Activated CD4-positive, alpha-beta memory T cell treated with anti-CD3 and anti-CD28 coated beads, Interleukin-2, amount 10 ng/mL, durations not matched to agents 7 days and 5 days (primary cell): ENCODE data around the gene MAP3K3. TPM values are rescaled to one million over a fixed set of nuclear protein-coding genes. Genes with fewer than 3 reads are reported as not detected.

Source experiments
- CTCF ChIA-PET: fragments of 350-600 bp; sonication (Branson Sonifier 250); formaldehyde crosslinking; loops from one replicate; lab custom pipeline; 2021; ENCODE audit warnings: antibody characterized with exemption, inconsistent platforms; lab: Charles Lee
- POLR2A ChIA-PET: fragments of 350-600 bp; sonication (Branson Sonifier 250); formaldehyde crosslinking; loops from one replicate; lab custom pipeline; 2021; ENCODE audit warnings: antibody characterized with exemption; lab: Charles Lee
- DNase-seq: peaks from one replicate; pipeline ENCODE4 v3.0.0-alpha.2; 2020
- H3K27ac Mint-ChIP-seq: one replicate; pipeline ENCODE4 v1.8.0; 2021; ENCODE audit warnings: mild to moderate bottlenecking, mixed read lengths
- H3K27me3 Mint-ChIP-seq: one replicate; pipeline ENCODE4 v1.8.0; 2021; ENCODE audit warnings: mixed read lengths
- H3K36me3 Mint-ChIP-seq: one replicate; pipeline ENCODE4 v1.8.0; 2021; ENCODE audit warnings: low read depth, mixed read lengths
- H3K4me1 Mint-ChIP-seq: one replicate; pipeline ENCODE4 v1.8.0; 2021; ENCODE audit warnings: mixed read lengths
- H3K4me3 Mint-ChIP-seq: one replicate; pipeline ENCODE4 v1.8.0; 2021; ENCODE audit warnings: mild to moderate bottlenecking, mixed read lengths
- H3K9me3 Mint-ChIP-seq: one replicate; pipeline ENCODE4 v1.8.0; 2021; ENCODE audit warnings: mixed read lengths
- total RNA-seq, 2 experiments: library from RNA; stranded (reverse); gene quantifications; one replicate each; pipeline ENCODE4 v1.2.3, GENCODE V29; 2021

MAP3K3 gene
- total RNA-seq, 2 experiments from 2014 or later = 46.5 to 47.8 TPM

DNA sequence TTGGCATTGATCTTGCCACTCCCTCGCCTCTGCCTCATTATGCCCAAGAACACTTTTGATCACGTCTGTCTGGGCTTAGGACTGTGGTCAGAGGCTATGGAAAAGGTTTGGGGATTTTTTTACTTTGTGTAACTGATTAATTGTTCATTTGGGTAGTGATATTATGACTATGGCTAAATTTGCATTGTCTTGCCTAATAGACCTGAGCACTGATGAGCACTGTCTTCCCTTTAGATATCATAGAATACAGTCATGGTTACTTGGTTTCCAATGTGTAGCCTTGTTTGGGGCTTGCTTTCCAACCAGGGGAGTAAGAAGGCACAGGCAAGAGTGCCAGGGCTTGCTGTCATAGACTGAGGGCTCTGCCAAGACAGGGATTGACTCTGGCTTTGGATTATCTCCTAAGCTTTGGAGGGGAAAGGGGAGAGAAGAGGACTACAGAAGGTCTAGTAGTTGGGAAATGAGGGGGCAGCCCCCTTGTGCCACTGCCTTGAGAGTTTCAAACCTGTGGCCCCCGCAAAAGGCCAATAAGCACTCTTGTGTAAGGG lies 64.0 kb downstream of the MAP3K3 start:
- no peak overlapping the region for H3K4me3 Mint-ChIP-seq
- H3K4me1 Mint-ChIP-seq = peaks cover 1% of the 10 kb centered on the region
- H3K27me3 Mint-ChIP-seq = no peaks in the 10 kb centered on the region
- ChIA-PET POLR2A (interaction anchor here (5.3 kb wide), 1 partner anchor 10 kb away, joined by 25 read pairs; no protein-coding TSS in a partner anchor), CTCF (interaction anchor here (0.6 to 2.1 kb wide), 2 partner anchors 9 to 24 kb away, joined by 5 read pairs; no protein-coding TSS in a partner anchor)
- peaks cover 46% of the 10 kb centered on the region for H3K36me3 Mint-ChIP-seq
- DNase-seq = no peak
- H3K27ac Mint-ChIP-seq = no peak overlapping the region
- H3K9me3 Mint-ChIP-seq = no peaks in the 10 kb centered on the region

DNA sequence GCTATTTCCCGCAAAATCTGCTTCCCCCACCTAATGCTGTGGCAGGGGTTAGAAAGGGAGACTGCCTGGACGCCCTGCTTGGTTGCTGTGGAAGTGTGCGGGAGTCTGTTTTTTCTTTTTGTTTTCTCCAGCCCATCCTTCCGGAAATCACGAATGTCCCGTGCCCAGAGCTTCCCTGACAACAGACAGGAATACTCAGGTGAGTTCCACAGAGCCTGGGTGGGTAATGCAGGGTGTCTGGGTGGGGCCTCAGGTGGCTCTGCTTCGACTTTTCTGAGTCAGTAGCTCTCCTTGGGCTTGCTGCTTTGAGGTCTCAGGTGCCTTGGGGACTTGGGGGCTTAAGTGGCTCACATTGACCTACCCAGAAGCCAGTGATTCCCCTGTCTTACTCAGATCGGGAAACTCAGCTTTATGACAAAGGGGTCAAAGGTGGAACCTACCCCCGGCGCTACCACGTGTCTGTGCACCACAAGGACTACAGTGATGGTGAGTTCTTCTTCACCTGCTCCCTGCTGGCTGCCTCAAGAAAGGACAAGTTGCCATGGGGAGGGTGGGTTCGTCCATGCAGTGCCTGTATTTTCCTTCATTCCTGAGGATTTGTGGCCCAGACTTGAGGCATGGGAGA lies 66.3 kb downstream of the MAP3K3 start:
- H3K4me3 Mint-ChIP-seq = no peak overlapping the region
- H3K27ac Mint-ChIP-seq = no peak overlapping the region
- ChIA-PET CTCF (no interaction called here), POLR2A (interaction anchor here (1.2 to 5.3 kb wide), 2 partner anchors 8 to 21 kb away, joined by 3 to 25 read pairs; no protein-coding TSS in a partner anchor)
- no peak for DNase-seq
- H3K9me3 Mint-ChIP-seq = no peaks in the 10 kb centered on the region
- H3K27me3 Mint-ChIP-seq = no peaks in the 10 kb centered on the region
- H3K36me3 Mint-ChIP-seq = peaks cover 43% of the 10 kb centered on the region
- H3K4me1 Mint-ChIP-seq = peaks cover 1% of the 10 kb centered on the region

DNA sequence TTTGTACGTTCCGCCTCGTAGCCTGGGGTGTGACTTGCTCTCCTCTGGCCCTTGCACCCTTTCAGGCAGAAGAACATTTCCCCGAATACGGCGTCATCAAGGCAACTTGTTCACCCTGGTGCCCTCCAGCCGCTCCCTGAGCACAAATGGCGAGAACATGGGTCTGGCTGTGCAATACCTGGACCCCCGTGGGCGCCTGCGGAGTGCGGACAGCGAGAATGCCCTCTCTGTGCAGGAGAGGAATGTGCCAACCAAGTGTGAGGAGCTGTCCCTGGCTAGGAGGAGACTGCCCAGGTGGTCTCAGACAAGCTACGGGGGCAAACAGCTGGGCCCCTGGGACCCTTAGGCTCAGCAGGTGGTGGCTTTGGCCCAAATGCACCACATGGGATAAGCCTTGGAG lies 67.3 kb downstream of the MAP3K3 start:
- Mint-ChIP-seq H3K9me3 (no peaks in the 10 kb centered on the region), H3K4me3 (no peak overlapping the region), H3K36me3 (peaks cover 43% of the 10 kb centered on the region), H3K27ac (no peak overlapping the region), H3K27me3 (no peaks in the 10 kb centered on the region), H3K4me1 (peaks cover 1% of the 10 kb centered on the region)
- POLR2A ChIA-PET = interaction anchor here (1.7 to 5.3 kb wide), 3 partner anchors 7 to 84 kb away, joined by 4 to 25 read pairs (median 5); partner anchors contain the start of gene CCDC47
- CTCF ChIA-PET = no interaction called here
- DNase-seq = no peak

DNA sequence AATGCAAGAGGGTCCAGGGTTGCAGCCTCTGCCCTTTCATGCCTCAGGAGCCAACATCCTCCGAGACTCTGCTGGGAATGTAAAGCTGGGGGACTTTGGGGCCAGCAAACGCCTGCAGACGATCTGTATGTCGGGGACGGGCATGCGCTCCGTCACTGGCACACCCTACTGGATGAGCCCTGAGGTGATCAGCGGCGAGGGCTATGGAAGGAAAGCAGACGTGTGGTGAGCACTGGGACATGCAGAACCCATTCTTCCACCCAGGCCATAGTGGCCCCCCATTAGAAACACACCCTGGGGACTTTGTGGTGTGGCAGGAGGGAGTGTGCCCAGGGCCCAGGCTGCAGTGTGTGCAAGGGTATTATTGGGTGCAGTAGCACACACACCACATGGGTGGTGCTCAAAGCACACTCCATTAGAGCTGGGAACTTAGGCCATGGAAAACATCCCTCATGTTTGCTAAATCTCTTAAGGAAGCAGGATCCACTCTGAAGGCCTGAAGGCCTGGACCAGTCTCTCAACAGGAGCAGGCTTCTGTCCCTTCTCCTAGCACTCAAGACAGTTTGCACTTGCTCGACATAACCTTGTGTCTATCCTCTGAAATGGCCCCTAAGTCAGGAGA lies 70.1 kb downstream of the MAP3K3 start:
- ChIA-PET POLR2A (interaction anchor here (0.6 to 12.5 kb wide), 7 partner anchors 9 to 82 kb away, joined by 3 to 178 read pairs (median 4); partner anchors contain the start of genes CCDC47 and DDX42), CTCF (interaction anchor here (1.3 kb wide), 1 partner anchor 18 kb away, joined by 7 read pairs; no protein-coding TSS in a partner anchor)
- H3K9me3 Mint-ChIP-seq = no peaks in the 10 kb centered on the region
- H3K4me3 Mint-ChIP-seq = no peak overlapping the region
- DNase-seq = no peak
- H3K36me3 Mint-ChIP-seq = peaks cover 54% of the 10 kb centered on the region
- H3K27ac Mint-ChIP-seq = peak overlapping the region; percentile 15
- peaks cover 28% of the 10 kb centered on the region for H3K4me1 Mint-ChIP-seq
- H3K27me3 Mint-ChIP-seq = no peaks in the 10 kb centered on the region

DNA sequence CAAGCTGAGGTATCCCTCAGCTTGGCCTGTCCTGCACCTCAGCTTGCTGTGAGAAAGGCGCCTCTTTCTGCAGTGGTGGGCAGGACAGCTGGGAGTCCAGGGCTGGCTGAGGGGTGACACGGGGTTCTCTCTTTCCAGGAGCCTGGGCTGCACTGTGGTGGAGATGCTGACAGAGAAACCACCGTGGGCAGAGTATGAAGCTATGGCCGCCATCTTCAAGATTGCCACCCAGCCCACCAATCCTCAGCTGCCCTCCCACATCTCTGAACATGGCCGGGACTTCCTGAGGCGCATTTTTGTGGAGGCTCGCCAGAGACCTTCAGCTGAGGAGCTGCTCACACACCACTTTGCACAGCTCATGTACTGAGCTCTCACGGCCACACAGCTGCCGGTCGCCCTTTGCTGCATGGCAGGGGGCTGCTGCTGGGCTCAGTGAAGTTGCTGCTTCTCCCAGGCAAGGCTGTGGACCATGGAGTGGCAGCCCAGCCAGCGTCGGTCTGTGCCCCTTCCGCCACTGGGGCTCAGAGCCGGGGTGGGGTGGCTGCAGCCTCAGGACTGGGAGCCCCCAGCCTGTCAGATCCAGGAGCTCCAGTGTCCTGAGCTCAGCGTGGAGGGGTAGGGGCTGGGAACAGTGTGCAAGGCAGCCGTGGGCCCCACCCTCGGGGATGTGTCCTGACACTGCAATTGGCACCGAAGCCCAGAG lies 71.3 kb downstream of the MAP3K3 start:
- no peaks in the 10 kb centered on the region for H3K9me3 Mint-ChIP-seq
- peak overlapping the region; percentile 16 for H3K27ac Mint-ChIP-seq
- no peaks in the 10 kb centered on the region for H3K27me3 Mint-ChIP-seq
- peaks cover 66% of the 10 kb centered on the region for H3K36me3 Mint-ChIP-seq
- ChIA-PET POLR2A (interaction anchor here (0.5 to 12.5 kb wide), 11 partner anchors 7 to 135 kb away, joined by 3 to 178 read pairs (median 5); partner anchors contain the start of genes CCDC47 and DDX42), CTCF (interaction anchor here (1.3 to 5.3 kb wide), 2 partner anchors 17 kb away, joined by 7 to 65 read pairs; no protein-coding TSS in a partner anchor)
- H3K4me3 Mint-ChIP-seq = no peak overlapping the region
- peaks cover 33% of the 10 kb centered on the region for H3K4me1 Mint-ChIP-seq
- DNase-seq = no peak

DNA sequence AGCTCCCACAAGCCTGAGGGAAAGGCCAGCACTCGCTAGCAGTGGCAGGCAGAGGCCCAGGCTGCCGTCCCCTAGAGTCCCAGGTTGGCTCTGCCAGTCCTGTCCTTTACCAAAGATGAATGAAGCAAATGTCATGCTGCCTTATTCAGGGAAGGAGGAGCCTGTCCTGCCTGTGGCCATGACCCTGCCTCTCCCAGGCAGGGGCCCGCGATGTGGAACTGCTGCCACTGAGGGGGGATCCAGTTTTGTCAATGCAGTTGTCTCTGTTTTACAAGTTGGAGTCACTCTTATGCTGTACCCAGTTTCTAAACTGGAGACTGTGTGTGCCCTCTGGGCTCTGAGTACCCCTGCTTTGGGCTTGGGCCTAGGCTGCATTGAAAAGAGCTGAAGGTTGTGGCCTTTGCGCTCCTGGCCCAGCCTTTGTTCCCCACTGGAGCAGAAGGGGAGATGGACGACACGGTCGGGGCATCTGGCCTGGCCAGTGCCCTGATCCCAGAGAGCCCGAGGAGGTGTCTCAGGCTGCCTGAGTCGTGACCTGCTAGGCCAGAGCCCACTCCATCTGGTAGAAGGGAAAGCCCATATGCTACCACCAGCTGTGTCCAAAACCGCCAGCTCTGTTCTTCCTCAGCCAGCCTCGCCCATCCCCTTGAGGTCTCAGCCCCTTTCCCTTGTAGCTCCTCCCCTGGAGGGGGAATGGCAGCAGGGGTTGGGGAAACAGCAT lies 72.2 kb downstream of the MAP3K3 start:
- peaks cover 33% of the 10 kb centered on the region for H3K4me1 Mint-ChIP-seq
- DNase-seq = no peak
- peak overlapping the region; percentile 65 for H3K27ac Mint-ChIP-seq
- ChIA-PET POLR2A (interaction anchor here (1.0 to 12.5 kb wide), 10 partner anchors 7 to 451 kb away, joined by 3 to 178 read pairs (median 6); partner anchors contain the start of genes CCDC47, DDX42 and MAP3K3), CTCF (interaction anchor here (5.3 kb wide), 1 partner anchor 16 kb away, joined by 65 read pairs; no protein-coding TSS in a partner anchor)
- no peaks in the 10 kb centered on the region for H3K27me3 Mint-ChIP-seq
- H3K36me3 Mint-ChIP-seq = peaks cover 66% of the 10 kb centered on the region
- no peak overlapping the region for H3K4me3 Mint-ChIP-seq
- H3K9me3 Mint-ChIP-seq = no peaks in the 10 kb centered on the region

DNA sequence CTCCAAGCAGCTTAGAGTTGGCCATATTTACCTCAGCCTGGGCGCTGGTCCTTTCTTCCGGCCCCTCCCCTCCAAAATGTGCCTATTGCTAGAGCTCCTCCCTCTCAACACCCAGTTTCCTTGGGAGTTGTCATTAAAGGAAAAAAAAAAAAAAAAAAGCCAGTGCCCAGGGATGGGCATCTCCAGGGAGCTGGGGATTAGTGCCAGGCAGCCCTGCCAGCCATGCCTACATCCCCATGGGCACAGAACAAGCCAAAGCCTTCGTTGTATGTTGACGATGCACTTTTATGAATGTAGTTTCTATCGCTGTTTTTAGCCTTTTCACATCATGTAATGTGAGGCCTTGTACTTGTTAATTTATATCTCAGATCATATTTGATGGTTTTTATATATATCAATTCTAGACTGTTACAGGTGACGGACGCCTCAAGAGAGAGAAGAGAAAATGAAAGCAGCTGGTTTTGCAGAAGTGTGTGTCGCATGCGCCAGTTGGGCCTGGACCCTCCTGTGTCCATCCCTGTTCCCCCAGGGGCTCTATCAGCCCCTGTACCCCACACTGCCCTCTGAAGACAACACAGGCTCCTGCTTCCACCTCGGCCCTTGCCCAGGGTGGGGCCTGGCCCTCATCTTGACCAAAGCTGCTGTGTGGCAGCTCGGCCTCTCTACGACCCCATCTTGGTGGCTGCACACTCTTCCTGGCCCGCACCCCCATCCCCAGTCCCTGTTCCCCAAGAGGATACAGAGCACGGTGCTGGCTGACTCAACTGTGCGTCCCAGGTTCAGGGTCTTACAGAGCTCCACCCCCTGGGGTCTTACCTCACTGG lies 72.9 kb downstream of the MAP3K3 start:
- Mint-ChIP-seq H3K4me3 (peak overlapping the region; percentile 13), H3K27ac (peak overlapping the region; percentile 65), H3K9me3 (no peaks in the 10 kb centered on the region), H3K4me1 (peaks cover 33% of the 10 kb centered on the region), H3K27me3 (no peaks in the 10 kb centered on the region), H3K36me3 (peaks cover 64% of the 10 kb centered on the region)
- CTCF ChIA-PET = interaction anchor here (0.7 to 5.3 kb wide), 3 partner anchors 9 to 270 kb away, joined by 5 to 65 read pairs (median 9); no protein-coding TSS in a partner anchor
- no peak for DNase-seq
- POLR2A ChIA-PET = interaction anchor here (0.6 to 12.5 kb wide), 11 partner anchors 8 to 450 kb away, joined by 3 to 178 read pairs (median 5); partner anchors contain the start of genes CCDC47, DDX42, MAP3K3 and STRADA

DNA sequence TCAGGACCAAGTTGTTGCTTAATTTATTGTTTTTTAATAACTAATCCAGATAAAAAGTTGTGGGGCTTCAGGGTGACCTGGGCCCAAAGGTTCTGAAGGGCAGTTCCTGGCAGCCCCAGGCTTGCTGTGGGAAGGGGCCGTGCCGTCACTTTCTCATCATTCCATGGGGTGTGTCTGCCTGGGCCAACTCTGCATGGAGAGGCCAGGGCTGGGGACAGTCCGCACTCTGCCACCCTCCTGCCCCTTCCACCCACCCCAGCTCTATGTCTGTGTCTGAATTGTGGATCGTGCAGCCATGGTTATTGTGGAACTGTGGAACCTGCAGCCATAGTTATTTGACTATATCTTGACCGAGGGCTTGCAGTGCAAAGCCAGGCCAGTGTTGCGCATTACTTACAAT lies 73.7 kb downstream of the MAP3K3 start:
- no peaks in the 10 kb centered on the region for H3K9me3 Mint-ChIP-seq
- peaks cover 33% of the 10 kb centered on the region for H3K4me1 Mint-ChIP-seq
- CTCF ChIA-PET = interaction anchor here (3.1 to 5.3 kb wide), 3 partner anchors 15 to 270 kb away, joined by 9 to 65 read pairs (median 29); partner anchors contain the start of genes CCDC47 and DDX42
- DNase-seq = no peak
- peak overlapping the region; percentile 96 for H3K27ac Mint-ChIP-seq
- peaks cover 57% of the 10 kb centered on the region for H3K36me3 Mint-ChIP-seq
- H3K27me3 Mint-ChIP-seq = no peaks in the 10 kb centered on the region
- POLR2A ChIA-PET = interaction anchor here (0.6 to 12.5 kb wide), 10 partner anchors 9 to 450 kb away, joined by 3 to 178 read pairs (median 16); partner anchors contain the start of genes CCDC47, DDX42, MAP3K3 and STRADA
- H3K4me3 Mint-ChIP-seq = peak overlapping the region; percentile 50

DNA sequence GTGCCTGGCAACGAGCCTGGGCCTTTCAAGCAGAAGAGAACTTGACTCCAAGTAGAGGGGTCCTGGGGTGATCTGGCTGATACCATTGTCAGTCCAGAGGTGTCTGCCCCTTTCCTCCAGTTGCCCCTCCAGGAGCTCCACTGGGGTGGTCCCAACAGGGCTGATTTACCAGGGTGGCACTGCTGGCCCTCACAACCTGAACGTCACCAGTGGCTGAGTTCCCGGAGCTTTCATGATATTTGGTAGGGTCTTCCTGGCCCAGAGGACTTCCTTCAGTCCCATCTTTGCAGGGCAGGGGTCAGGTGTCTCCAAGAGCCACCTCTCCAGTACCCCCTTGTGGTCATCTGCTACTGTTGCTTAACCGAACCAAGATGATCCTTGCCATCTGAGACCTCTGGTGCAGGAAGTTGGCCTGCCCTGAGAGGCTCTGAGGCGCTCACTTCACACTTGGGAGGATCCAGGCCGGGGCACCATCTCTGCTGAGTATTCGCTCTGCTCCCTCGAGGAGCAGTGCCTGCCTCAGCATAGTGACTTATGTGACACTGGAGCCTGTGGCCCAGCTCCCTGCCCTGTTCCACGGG lies 74.3 kb downstream of the MAP3K3 start:
- H3K27ac Mint-ChIP-seq = peak overlapping the region; percentile 96
- H3K27me3 Mint-ChIP-seq = no peaks in the 10 kb centered on the region
- ChIA-PET POLR2A (interaction anchor here (1.0 to 12.5 kb wide), 17 partner anchors 9 to 277 kb away, joined by 3 to 178 read pairs (median 8); partner anchors contain the start of genes CCDC47, DCAF7, DDX42 and MAP3K3), CTCF (interaction anchor here (1.0 to 5.3 kb wide), 6 partner anchors 10 to 271 kb away, joined by 4 to 65 read pairs (median 8); partner anchors contain the start of genes CCDC47 and DDX42)
- peak; percentile 49 for DNase-seq
- H3K4me1 Mint-ChIP-seq = peaks cover 38% of the 10 kb centered on the region
- H3K9me3 Mint-ChIP-seq = no peaks in the 10 kb centered on the region
- H3K36me3 Mint-ChIP-seq = peaks cover 57% of the 10 kb centered on the region
- peak overlapping the region; percentile 96 for H3K4me3 Mint-ChIP-seq
